Stomach (tissue), 4 donors: Measurements from ENCODE around the gene DCDC1.

Experiments used
- CTCF ChIP-seq, 7 experiments: fragments of 450-650 bp in 4 of 7; fragments of 200-600 bp in 3 of 7; sonication (generic) in 3 of 7; IDR thresholded peaks; one replicate each; pipeline ENCODE4 v1.5.1; 2016 to 2019; ENCODE audit warnings: antibody characterized with exemption in 7 of 7, control low read depth in 2 of 7, mild to moderate bottlenecking in 1 of 7
- EP300 ChIP-seq: sonication (generic); formaldehyde crosslinking; IDR thresholded peaks from one replicate; pipeline ENCODE4 v1.6.1; 2017; ENCODE audit warnings: antibody characterized with exemption
- POLR2A ChIP-seq, 4 donors: fragments of 450-650 bp; IDR thresholded peaks; one replicate each; pipeline ENCODE4 v1.6.1; 2016; ENCODE audit warnings: antibody characterized with exemption in 4 of 4, control low read depth in 2 of 4, mild to moderate bottlenecking in 1 of 4, moderate library complexity in 1 of 4

- no peak for TF ChIP-seq CTCF (IDR thresholded peaks at IDR 0.05)
- no peak for TF ChIP-seq EP300
- no peak for TF ChIP-seq POLR2A (IDR thresholded peaks at IDR 0.05)
Measured at GRCh38 chr11:31089117-31089516, 280.4 kb downstream of the DCDC1 start.
